ENCODE results near the gene MED31. TPM values are rescaled to one million over a fixed set of nuclear protein-coding genes. Genes with fewer than 3 reads are reported as not detected.

MED31 gene
- total and polyA plus RNA-seq, 2 of the 13 experiments (the other 11 are each of a cell fraction or from before 2014, with no cell fraction given), result 19.0 to 20.9 TPM

DNA sequence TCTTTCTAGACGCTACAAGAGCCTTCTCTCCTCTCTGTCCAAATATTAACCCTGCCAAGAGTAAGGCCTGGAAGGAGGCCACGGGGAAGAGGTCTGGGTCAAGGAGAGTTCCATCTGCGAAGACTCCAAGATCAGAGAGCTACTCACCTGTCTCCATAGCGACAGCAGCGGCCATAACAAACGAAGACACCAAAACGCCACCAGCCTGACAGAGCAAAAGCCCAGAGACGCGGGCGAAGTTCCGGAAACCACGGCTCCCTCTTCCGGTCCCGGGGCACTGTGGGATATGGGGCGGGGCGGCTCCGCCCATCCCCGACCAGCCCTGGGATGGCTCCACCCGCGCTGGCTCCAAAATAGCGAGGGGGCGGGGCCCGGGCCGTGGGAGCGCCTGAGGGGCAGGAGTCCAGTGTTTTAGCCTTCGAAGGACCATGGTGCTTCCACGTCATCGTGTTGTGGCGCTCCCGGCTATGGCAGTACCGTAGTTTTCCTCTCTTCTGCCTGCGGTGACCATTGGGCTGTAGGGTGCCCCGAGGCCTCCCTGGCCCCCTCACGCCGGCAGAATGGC, at the start of gene MED31, which contains the start of gene C17orf100 (continued):
- TF ChIP-seq, protein P1, sequence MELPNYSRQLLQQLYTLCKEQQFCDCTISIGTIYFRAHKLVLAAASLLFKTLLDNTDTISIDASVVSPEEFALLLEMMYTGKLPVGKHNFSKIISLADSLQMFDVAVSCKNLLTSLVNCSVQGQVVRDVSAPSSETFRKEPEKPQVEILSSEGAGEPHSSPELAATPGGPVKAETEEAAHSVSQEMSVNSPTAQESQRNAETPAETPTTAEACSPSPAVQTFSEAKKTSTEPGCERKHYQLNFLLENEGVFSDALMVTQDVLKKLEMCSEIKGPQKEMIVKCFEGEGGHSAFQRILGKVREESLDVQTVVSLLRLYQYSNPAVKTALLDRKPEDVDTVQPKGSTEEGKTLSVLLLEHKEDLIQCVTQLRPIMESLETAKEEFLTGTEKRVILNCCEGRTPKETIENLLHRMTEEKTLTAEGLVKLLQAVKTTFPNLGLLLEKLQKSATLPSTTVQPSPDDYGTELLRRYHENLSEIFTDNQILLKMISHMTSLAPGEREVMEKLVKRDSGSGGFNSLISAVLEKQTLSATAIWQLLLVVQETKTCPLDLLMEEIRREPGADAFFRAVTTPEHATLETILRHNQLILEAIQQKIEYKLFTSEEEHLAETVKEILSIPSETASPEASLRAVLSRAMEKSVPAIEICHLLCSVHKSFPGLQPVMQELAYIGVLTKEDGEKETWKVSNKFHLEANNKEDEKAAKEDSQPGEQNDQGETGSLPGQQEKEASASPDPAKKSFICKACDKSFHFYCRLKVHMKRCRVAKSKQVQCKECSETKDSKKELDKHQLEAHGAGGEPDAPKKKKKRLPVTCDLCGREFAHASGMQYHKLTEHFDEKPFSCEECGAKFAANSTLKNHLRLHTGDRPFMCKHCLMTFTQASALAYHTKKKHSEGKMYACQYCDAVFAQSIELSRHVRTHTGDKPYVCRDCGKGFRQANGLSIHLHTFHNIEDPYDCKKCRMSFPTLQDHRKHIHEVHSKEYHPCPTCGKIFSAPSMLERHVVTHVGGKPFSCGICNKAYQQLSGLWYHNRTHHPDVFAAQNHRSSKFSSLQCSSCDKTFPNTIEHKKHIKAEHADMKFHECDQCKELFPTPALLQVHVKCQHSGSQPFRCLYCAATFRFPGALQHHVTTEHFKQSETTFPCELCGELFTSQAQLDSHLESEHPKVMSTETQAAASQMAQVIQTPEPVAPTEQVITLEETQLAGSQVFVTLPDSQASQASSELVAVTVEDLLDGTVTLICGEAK (IDR thresholded peaks at IDR 0.05), result peak; percentile 56
- TF ChIP-seq, protein P1 (CRISPR knock-in tag; IDR thresholded peaks at IDR 0.05), result no peak
- TF ChIP-seq SAP130 (CRISPR knock-in tag; IDR thresholded peaks at IDR 0.05; ENCODE audit: low read depth), result peak; percentile 92
- peak; percentile 53 for TF ChIP-seq MIXL1 (CRISPR knock-in tag; IDR thresholded peaks at IDR 0.05)
- TF ChIP-seq, protein P2, sequence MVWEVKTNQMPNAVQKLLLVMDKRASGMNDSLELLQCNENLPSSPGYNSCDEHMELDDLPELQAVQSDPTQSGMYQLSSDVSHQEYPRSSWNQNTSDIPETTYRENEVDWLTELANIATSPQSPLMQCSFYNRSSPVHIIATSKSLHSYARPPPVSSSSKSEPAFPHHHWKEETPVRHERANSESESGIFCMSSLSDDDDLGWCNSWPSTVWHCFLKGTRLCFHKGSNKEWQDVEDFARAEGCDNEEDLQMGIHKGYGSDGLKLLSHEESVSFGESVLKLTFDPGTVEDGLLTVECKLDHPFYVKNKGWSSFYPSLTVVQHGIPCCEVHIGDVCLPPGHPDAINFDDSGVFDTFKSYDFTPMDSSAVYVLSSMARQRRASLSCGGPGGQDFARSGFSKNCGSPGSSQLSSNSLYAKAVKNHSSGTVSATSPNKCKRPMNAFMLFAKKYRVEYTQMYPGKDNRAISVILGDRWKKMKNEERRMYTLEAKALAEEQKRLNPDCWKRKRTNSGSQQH (CRISPR knock-in tag; IDR thresholded peaks at IDR 0.05; ENCODE audit: low read depth), result 0 out of 2 replicates have a peak, but pooled peaks have one; percentile 38
- TF ChIP-seq ZNF160 (CRISPR knock-in tag; IDR thresholded peaks at IDR 0.05), result no peak
- peak; percentile 78 for TF ChIP-seq FOXK1 (CRISPR knock-in tag; IDR thresholded peaks at IDR 0.05; ENCODE audit: borderline replicate concordance, low read depth)
- peak; percentile 87 to 90 for TF ChIP-seq POLR2A (IDR thresholded peaks at IDR 0.05; ENCODE audit: insufficient read depth in 1 of 2, low read depth in 2 of 2, low read length in 2 of 2)
- peak; percentile 71 for TF ChIP-seq HNRNPLL (IDR thresholded peaks at IDR 0.05; ENCODE audit: low read depth, low read length, poor library complexity, severe bottlenecking)
- peak; percentile 42 for TF ChIP-seq RXRB (CRISPR knock-in tag; IDR thresholded peaks at IDR 0.05; ENCODE audit: borderline replicate concordance)
- TF ChIP-seq, protein P3, sequence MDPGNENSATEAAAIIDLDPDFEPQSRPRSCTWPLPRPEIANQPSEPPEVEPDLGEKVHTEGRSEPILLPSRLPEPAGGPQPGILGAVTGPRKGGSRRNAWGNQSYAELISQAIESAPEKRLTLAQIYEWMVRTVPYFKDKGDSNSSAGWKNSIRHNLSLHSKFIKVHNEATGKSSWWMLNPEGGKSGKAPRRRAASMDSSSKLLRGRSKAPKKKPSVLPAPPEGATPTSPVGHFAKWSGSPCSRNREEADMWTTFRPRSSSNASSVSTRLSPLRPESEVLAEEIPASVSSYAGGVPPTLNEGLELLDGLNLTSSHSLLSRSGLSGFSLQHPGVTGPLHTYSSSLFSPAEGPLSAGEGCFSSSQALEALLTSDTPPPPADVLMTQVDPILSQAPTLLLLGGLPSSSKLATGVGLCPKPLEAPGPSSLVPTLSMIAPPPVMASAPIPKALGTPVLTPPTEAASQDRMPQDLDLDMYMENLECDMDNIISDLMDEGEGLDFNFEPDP (CRISPR knock-in tag; conservative IDR thresholded peaks at IDR 0.05), result no peak
- TF ChIP-seq, protein P4, sequence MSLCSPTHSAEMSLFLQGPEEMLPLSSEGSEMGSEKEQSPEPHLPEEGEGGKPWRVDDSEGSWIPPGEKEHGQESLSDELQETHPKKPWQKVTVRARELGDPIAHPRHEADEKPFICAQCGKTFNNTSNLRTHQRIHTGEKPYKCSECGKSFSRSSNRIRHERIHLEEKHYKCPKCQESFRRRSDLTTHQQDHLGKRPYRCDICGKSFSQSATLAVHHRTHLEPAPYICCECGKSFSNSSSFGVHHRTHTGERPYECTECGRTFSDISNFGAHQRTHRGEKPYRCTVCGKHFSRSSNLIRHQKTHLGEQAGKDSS (CRISPR knock-in tag; IDR thresholded peaks at IDR 0.05; ENCODE audit: borderline replicate concordance, low read depth), result peak; percentile 5; the same call in 1 of the 2 replicates
- no peak for TF ChIP-seq PHB2 (IDR thresholded peaks at IDR 0.05; ENCODE audit: partially characterized antibody)
- 0 out of 2 replicates have a peak, but pooled peaks have one; percentile 59 for TF ChIP-seq ZFP37 (CRISPR knock-in tag; IDR thresholded peaks at IDR 0.05; ENCODE audit: borderline replicate concordance)
- TF ChIP-seq SIN3A (IDR thresholded peaks at IDR 0.05; ENCODE audit: borderline replicate concordance, low read depth, low read length), result peak; percentile 94; the same call in 1 of the 2 replicates
- TF ChIP-seq GABPA (IDR thresholded peaks at IDR 0.05; ENCODE audit: low read depth, low read length), result peak; percentile 94
- TF ChIP-seq GABPA (CRISPR knock-in tag; IDR thresholded peaks at IDR 0.05; ENCODE audit: low read depth), result peak; percentile 97

Data from HepG2 (cell line).